ENCODE results near the gene NPM1.

- TF ChIP-seq CTCF (tag by site-specific recombination; IDR thresholded peaks at IDR 0.05) (no peak), ZNF157 (tag by site-specific recombination; IDR thresholded peaks at IDR 0.05) (no peak), ATF2 (tag by site-specific recombination; IDR thresholded peaks at IDR 0.05; ENCODE audit: low read depth) (no peak)
Observed at GRCh38 chr5:171435908-171436307, 48.3 kb downstream of the NPM1 start.
